C4-2B (cell line): ENCODE results near the gene LRRC27.

Source experiments
- CTCF ChIP-seq: fragments of 450-650 bp; conservative IDR thresholded peaks from 2 replicates; pipeline ENCODE4 v1.5.1; 2017; ENCODE audit warnings: mild to moderate bottlenecking
- ZFX ChIP-seq: fragments of 450-650 bp; IDR thresholded peaks from 2 replicates; pipeline ENCODE4 v1.6.1; 2017

DNA sequence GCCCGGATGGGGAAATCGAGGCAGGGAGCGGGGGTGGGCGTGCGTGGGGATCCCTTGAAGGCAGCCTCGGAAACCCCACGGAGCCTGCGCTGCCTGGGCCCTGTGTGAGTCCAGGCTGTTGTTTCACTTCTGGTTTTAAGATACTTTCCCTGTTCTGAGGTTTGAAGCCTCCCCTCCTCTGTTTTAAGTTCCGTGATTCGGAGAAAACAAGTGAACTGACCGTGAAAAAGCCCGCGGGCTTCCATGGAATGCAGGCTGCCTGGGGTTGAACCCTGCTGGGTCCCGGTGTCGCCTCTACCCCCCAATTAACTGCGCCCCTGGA lies 401 bp downstream of the LRRC27 start:
- TF ChIP-seq CTCF (no peak), ZFX (peak; percentile 29; the same call in 1 of the 2 replicates)
